Stimulated activated CD4-positive, alpha-beta T cell treated with anti-CD3 and anti-CD28 coated beads, Interleukin-12 subunit alpha, Interleukin-12 subunit beta, amount 100 ng/mL, for 24 hours (primary cell): ENCODE results near the gene TBXT.
"Not testable (repeated sequence)": the region's sequence is repeated elsewhere in the genome, so short reads cannot be mapped to it uniquely, and the experiment has no call there.

Experiments
- DNase-seq, 2 experiments: peaks; one replicate each; pipeline ENCODE4 v3.0.0-alpha.2; 2020; ENCODE audit warnings: low read depth in 2 of 2

Gene TBXT

GRCh38 chr6:166167801-166168615 lies at the start of gene TBXT:
TBXT (minus strand) TSS chr6:166167851; CDS start chr6:166167591, 260 bp downstream.
- no peak for DNase-seq

GRCh38 chr6:166207284-166207561 lies 39.6 kb upstream of the TBXT start:
- DNase-seq, result no peak

DNA sequence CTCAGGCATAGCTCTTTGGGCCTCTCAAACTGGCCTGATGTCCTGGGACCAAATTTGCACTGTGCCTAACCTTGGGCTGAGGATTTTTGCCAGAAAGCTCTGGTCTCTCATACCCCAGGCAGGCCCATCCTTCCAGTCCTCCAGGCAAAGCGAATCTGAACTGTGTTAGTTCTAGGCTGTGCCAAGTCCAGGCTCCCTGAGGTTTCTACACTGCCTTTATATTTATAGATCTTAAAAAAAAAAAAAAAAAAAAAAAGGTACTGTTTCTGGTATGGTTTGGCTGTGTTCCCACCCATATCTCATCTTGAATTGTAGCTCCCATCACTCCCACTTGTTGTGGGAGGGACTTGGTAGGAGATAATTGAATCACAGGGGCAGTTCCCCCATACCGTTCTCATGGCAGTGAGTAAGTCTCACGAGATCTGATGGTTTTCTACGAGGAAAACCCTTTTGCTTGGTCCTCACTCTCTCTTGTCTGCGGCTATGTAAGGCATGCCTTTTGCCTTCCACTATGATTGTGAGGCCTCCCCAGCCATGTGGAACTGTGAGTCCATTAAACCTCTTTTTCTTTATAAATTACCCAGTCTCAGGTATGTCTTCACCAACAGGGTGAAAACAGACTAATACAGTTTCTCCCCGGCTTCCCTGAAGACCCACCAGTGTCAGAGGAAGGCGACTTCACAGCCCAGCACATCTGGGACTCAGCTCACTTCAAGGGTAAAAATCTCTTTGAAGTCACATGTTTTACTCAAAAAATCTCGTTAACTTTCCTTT lies 39.0 kb upstream of the TBXT start:
- DNase-seq, result no peak

- no peak for DNase-seq
These were observed 38.4 kb upstream of the TBXT start for GRCh38 chr6:166206066-166206465.

GRCh38 chr6:166204852-166205650 lies 37.4 kb upstream of the TBXT start:
- no peak for DNase-seq

DNA sequence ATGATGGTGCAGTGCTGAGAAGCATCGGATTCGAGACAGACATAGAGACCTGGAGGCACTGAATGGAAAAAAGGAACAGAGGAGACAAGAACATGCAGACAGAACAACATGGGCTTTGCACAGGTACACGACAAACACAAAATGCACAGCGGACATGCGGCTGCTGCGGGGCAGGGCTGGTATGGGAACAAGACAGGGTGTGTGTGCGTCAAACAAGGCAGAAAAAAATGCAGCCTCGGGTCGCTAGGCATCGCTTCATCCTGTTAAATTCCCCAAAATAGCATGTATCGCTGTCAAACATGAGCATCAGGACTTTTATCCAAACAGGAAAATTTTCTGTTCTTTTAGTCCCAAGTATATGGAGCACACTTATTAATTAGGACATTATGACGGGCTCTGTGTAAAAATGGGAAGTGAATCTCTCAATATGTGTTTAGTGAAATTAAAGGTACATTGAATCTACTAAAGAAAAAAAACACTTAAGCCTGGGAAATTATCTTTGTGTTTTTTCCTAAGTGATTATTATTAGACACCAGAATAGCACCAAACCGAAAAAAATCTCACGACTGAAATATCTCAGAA lies 36.1 kb upstream of the TBXT start:
- DNase-seq, result no peak

- no peak for DNase-seq
These were observed 35.5 kb upstream of the TBXT start for GRCh38 chr6:166203003-166203640.

- DNase-seq, result no peak
These were observed 34.7 kb upstream of the TBXT start for GRCh38 chr6:166202321-166202733.

GRCh38 chr6:166201878-166202277 lies 34.2 kb upstream of the TBXT start:
- DNase-seq, result no peak

DNA sequence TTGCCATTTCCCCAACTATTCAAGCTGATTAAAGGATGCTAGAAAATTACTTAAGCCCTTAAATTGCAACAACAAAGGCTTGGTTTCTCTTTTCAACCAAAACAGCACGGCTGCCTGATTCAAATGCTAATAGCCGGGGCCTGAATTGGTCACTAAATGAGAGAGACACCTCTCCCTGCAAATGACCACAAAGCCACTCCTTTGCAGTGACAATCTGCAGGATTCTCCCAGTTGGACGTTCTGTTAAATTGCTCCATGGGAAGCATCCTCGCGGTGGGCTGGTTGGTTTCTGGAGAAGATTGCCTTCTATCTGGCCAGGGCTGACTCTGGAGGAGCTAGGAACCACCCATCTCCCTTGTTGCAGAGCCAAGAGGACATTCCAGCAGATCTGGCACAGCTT lies 29.7 kb upstream of the TBXT start:
- DNase-seq, result no peak

- DNase-seq, result no peak
These were observed 28.2 kb upstream of the TBXT start for GRCh38 chr6:166195860-166196238.

GRCh38 chr6:166194914-166195859 lies 27.5 kb upstream of the TBXT start:
- no peak for DNase-seq

DNA sequence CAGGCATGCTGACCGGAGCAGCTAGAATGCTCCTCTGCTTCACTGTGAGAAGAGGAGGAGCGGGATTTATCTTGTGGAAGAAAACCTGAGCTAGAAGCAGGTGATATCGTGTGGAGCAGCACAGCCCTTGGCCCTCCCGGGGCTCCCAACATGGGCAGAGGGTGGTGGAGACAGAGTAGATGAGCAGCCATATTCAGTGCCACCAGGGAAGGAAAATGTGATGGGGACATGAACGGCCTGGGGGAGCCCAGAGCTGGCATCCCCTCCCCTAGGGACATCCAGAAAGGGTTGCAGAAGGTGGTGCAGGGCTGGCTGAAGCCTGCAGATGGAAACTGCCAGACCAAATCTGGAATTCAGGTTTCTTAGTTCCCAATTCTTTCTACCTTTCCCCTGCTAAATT lies 24.9 kb upstream of the TBXT start:
- DNase-seq, result no peak

DNA sequence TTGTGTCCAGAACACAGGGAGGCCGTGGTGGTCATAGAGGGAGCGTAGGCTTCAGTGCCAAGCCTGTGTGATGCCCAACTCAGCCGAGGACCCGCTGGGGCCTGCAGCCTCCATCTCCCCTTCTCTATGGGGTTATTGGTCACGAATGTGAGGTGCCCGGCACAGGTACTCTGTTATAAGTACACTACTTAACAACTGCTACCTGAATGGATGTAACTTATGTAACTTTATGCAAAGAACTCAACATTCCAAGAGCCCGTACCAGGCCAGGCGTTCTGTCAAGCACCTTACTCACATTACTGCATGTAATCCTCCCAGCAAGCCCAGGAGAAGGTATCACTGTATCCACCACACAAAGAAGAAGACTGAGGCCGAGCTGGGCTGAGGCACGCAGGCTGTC lies 24.5 kb upstream of the TBXT start:
- DNase-seq, result no peak

DNA sequence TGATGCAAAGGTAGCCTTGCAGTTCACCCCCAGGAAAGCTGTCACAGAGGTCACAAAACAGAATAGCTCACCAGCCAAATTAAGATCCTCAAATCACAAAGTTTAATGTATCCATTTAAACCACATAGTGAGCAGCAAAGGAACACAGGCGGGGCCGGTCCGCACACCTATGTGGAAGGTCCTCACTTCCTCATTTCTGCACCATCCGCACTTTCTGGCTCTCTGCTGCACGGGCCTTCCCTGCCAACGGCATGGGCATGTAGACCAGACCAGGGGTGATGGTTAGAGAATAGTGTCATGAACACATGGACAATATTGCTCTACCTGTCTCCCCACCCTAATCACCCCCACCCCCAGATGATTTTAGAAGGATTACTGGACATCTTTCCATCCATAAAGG lies 12.1 kb upstream of the TBXT start:
- no peak for DNase-seq

GRCh38 chr6:166176106-166176505 lies 8.5 kb upstream of the TBXT start:
- no peak for DNase-seq

DNA sequence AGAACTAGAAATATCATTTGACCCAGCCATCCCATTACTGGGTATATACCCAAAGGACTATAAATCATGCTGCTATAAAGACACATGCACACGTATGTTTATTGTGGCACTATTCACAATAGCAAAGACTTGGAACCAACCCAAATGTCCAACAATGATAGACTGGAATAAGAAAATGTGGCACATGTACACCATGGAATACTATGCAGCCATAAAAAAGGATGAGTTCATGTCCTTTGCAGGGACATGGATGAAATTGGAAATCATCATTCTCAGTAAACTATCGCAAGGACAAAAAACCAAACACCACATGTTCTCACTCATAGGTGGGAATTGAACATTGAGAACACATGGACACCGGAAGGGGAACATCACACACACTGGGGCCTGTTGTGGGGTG lies 7.4 kb upstream of the TBXT start:
- not testable (repeated sequence) for DNase-seq

- no peak for DNase-seq
These were observed 6.4 kb upstream of the TBXT start for GRCh38 chr6:166174031-166174430.

DNA sequence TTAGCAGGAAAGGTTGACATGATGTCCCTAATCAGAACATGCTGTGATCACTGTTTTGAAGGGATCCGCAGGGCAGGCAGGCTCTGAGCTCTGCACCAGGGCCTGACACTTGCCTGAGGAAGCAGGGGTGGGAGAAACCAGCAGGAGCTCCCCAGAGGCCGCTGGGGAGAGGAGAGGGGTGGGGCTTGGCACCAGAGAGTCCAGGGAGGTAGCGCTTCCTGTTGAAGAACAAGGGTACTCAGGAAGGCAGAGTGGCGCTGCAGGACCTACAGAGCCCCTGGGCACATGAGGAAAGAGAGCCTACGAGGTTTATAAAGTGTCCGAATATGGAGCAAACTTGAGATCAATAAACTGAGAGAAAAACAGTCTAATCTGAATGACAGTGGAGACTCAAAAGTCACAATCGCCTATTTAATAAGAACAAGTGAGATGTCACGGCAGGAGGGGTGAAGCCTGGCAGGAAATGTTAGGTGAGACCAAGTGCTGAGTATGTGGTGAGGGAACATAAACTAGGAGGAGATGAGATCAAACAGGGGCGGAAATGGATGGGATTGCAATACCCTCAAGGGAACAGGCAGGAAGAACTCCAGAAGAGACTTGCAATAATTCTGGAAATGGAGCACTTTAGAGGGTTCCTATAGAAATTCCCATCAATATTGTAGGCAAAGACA lies 5.8 kb upstream of the TBXT start:
- DNase-seq, result no peak

DNA sequence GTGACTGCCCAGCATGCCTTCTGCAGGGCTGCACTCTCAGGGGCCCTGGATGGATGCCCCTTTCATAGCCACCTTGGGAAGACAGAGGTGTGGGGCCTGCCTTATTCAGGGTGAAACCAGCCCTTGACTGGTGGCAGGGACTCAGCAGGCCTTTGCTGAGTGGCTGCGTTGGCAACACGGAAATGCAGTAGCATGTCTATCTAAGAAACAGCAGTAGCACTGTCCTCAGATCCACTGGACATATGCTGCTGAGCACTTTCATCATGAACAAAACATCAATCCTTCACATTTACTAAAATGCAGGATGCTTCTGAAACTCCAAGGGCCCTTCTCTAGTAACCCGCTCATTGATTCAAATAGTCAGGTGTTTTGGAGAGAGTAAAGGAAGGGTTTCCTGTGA lies 4.9 kb upstream of the TBXT start:
- no peak for DNase-seq
